Endometrial microvascular endothelial cells (primary cell): ENCODE data around the gene ZNF598. TPM values are rescaled to one million over a fixed set of nuclear protein-coding genes. Genes with fewer than 3 reads are reported as not detected.

ENCODE experiments used
- in situ Hi-C: cut with HindIII; loops from 2 replicates; pipeline ENCODE4 v1.10.0; 2017; ENCODE audit warnings: low sequenced_read_pairs, low pct_unique_long_range_greater_than_20kb; ENCODE audit errors: inconsistent ontology term
- total RNA-seq: library from RNA; depleted of rRNA; stranded (reverse); fragments of >200 nt; gene quantifications from one replicate; pipeline ENCODE4 v1.2.3, GENCODE V29; 2015; ENCODE audit errors: inconsistent ontology term

Gene ZNF598
- total RNA-seq, 1 donor from 2014 or later: 50.6 TPM

DNA sequence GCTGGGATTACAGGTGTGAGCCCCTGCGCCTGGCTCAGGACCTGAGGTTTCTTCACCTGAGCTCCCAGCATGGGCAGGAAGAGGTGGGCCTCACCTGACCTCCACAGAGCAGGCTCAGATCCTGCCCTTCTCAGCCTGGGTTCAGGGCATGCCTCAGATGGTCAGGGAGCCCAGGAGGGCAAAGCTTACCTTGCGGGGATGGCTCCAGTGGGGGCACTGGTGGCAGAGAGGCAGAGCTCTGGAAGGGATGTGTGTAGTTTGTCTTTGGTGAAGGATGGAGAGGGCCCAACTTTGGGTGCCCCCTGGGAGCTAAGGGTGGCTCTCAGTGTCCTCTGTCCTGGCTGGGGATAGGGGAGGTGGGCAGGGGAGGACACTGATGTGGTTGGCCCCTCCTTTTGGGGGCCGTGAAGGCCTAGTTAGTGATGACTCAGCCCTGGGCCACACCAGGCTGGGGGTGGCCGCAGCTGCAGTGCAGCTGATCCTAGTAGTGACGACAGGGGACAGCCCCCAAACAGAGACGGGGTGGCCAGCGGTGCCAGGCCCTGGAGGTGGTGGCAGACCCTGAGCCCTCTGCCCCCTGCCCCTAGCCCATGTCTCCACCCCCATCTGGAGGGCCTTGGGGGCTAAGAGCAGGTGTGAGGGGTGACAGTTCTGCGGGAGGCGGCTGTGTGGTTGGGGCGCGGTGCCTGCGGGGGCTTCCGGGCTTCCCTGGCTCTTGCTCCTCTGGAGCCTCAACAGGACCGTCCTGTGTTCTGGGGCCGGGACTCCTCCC, 22.9 kb upstream of the ZNF598 start:
- in situ Hi-C loops: loop anchor here (25.0 kb wide), 1 partner anchor 130 kb away; the partner anchor contains the start of gene TRAF7

DNA sequence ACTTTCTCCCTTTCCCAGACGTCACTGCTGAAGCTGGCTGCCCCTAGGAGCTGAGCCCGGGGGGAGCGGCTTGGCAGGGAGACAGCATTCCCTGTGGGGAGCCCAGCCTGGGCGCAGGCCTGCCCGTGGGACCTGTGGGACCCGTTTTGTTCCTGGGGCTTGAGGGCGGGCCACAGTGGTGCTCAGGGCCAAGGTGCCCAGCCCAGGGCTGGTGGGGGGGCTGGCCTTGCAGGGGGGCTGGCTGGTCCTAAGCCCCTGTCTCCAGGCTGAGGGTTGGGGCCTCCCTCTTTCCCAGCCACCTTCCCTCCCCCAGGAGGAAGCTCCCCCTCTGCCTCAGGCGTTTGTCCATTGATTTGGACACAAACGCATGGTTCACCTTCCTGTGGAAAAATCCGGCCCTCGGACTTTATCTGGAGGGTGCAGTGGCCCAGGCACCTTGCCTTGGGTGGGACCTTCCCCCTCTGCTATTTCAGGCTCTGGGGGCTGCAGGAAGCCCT, 21.5 kb upstream of the ZNF598 start:
- in situ Hi-C loops: loop anchor here (25.0 kb wide), 1 partner anchor 131 kb away; the partner anchor contains the start of gene TRAF7

DNA sequence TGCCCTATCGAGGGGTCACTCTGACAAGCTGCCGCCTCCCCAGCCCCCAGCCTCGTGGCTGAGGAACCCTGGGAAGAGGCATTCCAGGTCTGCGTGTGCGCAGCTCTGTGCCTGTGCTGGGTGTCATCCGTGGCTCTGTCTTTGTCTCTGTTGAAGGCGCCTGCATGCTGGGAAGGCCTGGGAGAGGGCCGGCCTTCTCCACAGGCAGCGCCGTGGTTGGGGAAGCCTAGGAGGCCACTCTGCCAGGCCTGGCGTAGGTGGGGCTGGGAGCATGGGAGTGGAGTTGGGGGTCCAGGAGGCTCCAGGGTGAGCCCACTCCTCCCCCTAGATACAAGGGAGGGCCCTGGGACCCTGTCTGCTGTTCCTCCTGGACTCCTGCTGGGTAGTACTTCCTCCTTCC, 20.4 kb upstream of the ZNF598 start:
- in situ Hi-C loops: loop anchor here (25.0 kb wide), 1 partner anchor 132 kb away; the partner anchor contains the start of gene TRAF7

DNA sequence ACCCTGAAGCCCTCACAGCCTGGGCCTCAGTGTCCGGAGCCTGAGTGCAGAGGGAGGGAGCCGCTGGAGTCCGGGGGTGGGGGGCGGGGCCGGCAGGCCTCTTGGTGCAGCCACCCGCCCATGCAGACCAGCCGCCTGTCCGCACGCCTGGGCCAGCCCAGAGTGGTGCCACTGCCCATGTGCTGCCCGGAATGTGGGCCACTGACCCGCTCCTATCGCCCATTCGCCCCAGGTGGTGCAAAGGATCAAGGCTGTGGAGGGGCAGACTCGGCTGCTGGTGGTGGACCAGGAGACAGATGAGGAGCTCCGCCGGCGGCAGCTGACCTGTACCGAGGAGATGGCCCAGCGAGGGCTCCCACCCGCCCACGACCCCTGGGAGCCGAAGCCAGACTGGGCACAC, 19.7 kb upstream of the ZNF598 start:
- in situ Hi-C loops: loop anchor here (25.0 kb wide), 1 partner anchor 133 kb away; the partner anchor contains the start of gene TRAF7

DNA sequence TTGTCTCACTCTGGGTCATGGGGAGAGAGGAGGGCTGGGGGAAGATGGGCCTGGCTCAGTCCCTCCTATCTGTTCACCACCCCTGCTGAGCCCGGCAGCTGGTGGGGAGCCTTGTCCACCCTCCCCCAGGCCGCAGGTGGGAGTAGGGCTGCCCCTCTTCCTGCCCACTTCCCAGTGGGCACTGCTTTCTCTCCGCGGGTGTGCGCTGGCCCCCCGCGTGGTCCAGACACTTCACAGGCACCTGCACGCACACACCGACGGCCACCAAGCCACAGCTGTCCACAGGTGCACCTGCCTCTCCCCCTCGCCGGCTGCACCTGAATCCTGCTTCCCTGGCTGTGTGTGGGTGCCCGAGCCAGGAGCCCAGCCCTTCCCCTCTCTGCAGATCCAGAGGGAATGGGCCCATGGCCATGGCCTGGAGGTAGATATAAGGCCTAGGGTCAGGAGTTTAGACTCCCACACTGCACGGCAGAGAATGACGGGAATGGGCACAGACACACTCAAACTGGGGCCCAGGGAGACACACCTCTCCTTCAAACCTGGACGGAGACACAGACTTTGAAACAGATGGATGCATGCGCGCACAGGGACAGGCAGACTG, 19.1 kb upstream of the ZNF598 start:
- in situ Hi-C loops: loop anchor here (25.0 kb wide), 1 partner anchor 134 kb away; the partner anchor contains the start of gene TRAF7

DNA sequence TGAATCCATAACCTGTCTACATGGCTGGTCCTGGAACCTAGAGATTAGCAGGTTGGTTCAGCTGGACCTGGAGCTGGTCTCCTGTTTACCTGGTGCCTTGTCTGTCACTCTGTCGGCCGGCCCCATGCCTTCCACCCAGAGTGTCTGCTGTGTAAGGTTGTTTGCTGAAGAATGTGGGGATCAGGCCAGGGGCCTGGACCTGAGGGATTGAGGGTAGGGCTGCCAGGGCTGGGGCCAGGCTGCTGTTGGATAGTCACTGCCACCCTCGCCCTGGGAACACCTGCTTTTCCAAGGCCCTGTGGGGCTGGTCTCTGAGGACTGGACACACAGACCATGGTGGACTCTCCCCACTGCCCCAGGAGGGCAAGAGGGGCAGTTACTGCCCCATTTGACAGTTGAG, 18.5 kb upstream of the ZNF598 start:
- in situ Hi-C loops: loop anchor here (25.0 kb wide), 1 partner anchor 134 kb away; the partner anchor contains the start of gene TRAF7

DNA sequence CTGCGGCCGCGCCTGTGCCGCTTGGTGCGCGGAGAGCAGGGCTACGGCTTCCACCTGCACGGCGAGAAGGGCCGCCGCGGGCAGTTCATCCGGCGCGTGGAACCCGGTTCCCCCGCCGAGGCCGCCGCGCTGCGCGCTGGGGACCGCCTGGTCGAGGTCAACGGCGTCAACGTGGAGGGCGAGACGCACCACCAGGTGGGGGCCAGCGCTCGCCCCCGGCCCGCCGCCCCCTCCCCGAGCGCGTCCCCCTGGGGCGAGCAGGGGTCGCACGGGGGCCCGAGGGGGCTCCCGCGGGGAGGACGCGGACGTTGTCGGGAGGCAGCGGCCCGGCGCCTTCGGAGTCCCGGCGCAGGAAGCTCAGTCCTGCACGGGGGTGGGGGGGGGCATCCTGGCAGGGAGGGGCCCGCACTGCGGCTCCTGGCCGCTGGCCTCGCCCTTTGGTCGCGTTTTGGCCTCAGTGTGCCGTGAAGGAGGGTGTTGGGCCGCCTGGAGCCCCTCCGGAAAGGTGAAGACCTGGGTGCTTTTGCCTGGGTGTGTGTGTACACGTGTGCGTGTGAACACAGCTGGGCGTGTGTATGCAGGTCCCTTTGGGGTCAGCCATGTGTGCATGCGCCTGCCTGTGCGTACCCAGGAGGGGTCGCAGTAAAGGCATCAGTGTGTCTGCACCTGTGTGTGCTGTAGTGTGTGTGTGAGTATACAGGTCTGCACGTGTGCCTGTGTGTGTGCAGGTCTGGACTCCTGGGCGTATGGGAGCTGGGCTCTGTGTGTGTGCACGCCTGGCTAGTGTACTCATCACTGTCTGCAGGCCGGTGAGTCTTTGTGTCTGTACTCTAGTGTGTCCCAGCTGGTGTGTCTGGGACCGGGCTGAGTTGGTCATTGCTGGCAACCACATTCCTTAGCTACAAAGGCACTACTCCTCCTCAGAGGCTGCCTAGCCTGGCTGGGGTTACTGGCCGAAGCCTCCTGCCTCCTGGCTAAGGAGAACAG, 17.7 kb upstream of the ZNF598 start:
- in situ Hi-C loops: loop anchor here (25.0 kb wide), 1 partner anchor 135 kb away; the partner anchor contains the start of gene TRAF7

DNA sequence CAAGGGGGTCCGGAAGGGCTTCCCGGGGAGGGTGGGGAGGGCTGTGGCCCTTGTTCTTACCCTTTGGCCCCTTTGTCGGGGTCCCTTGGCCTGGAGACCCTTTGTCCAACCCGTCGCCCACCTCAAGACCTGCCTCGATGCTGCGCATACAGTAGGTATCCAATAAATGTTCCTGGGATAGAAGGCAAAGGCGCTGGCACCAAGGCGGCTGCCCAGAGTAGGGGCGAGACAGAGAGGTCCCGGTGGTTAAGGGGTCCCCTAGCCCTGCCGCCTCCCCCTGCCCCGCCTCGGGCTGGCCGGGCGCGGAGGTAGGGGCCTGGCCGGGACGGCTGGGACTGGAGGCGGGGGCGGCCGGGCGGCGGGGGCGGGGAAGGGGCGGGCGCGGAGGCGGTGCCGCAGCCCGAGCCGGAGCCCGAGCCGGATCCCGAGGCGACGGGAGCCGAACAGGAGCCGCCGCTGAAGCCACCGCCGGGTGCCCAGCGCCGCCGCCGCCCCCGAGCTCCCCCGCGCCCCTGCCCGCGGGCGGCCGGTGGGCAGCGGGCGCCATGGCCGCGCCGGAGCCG, 16.9 kb upstream of the ZNF598 start, which contains the start of gene NHERF2:
TSS of gene NHERF2 (plus strand) at position 442 of the 563 bp plus-strand sequence. CDS start at position 546, 104 bp downstream.
- in situ Hi-C loops: loop anchor here (25.0 kb wide), 1 partner anchor 136 kb away; the partner anchor contains the start of gene TRAF7

DNA sequence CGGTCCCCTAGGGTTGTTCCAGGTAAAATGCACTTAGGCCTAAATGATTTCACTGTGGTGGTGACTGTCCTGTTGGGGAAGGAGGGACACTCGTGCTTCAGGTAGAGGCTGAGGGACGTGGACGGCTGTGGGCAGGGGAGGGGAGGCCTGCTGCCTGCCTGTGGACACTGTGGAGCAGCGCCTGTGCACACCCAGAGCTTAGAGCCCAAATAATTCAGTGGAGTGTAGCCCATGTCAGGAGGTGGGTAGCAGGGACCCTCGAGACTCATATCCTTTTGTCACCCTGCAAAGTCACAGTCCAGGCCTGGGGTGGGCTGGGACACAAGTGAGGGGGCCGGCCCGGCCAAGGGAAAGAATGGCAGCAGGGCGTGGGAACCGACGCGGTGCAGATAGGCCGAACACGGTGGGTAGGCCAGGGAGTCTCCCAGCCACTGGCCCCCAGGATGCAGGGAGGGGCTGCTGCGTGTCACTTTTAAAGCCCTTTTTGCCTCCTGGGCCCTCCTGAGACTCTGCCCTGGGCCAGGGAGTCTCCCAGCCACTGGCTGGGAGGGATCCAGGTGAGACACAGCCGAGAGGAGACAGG, 16.3 kb upstream of the ZNF598 start:
- in situ Hi-C loops: loop anchor here (25.0 kb wide), 1 partner anchor 136 kb away; the partner anchor contains the start of gene TRAF7

DNA sequence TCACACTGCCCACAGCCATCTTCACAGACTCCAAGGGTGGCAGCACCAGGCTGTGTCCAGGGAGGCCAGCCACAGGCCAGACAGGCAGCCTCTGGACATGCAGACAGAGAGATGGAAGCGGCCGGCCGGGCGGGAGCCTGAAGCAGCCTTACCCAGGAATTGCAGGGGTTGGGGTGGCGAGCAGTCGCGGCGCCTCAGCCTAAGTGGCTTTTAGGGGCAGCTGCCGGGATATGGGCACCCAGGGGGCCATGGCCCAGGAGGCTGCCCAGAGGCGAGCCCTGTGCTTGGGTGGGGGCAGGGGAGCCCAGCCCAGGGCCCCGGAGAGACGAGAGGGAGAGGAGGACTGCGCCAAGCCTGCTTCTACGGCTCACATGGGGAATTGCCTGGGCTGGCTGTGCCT, 15.6 kb upstream of the ZNF598 start:
- in situ Hi-C loops: loop anchor here (25.0 kb wide), 1 partner anchor 137 kb away; the partner anchor contains the start of gene TRAF7

DNA sequence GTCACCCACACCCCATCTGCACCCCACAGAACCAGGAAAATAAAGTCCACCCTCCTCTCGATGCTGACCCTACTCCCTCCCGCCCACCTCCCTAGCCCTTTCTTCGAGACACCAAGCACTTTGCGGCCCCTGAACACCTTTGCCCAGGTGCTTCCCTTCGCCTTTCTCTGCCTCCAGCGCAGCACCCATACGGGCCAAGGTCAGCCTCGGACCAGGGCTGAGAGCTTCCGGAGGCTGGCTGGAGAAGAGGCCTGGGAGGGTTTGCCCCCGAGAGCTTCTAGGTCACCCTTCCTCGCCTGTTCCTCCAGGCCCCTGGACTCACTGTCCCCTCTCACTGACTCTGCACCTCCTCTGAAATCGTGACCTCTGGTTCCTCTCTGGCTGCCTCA, 14.4 kb upstream of the ZNF598 start:
- in situ Hi-C loops: no loop called here

DNA sequence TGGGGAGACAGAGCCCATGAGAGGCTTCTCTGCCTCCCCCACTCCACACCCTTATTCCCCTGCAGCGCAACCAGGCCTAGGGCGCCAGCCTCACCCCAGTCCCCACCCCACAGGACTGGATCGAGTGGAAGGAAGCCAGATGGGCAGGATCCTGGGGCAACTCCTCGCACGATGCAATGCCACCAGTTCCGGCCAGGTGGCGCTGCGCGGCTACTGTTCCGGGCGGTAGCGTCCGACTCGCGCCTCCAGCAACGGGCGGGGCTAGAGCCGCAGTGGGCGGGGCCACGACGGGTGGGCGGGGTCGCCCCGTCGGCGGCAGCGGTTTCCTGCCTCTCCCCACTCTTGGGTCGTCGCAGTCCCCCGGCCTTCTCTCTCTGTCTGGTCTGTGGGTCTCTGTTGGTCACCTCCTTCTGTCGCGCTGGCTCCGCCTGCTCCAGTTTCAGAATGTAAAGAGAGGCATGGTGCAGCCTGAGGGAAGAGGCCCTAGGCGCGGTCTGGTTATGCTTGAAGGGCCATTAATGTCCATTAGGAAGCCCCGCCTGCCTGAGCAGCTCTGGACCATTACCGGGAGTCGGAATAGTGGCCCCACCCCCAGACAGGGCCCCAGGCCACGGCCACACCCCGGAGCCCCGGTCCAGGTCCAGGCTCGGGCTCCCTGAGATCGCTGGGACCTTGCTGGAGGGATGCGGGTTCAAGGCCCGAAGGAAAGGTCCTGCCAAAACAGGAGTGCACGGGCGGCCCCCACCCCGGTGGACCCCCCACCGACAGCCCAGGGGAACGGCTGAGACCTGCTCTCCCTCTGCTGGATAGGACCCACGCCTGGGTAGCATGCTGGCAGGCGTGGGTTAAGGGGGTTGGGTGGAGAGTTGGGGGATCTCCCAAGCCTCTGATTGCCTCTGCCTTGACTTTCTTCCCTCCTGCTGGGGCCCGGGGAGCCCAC, 13.7 kb upstream of the ZNF598 start:
- in situ Hi-C loops: no loop called here

DNA sequence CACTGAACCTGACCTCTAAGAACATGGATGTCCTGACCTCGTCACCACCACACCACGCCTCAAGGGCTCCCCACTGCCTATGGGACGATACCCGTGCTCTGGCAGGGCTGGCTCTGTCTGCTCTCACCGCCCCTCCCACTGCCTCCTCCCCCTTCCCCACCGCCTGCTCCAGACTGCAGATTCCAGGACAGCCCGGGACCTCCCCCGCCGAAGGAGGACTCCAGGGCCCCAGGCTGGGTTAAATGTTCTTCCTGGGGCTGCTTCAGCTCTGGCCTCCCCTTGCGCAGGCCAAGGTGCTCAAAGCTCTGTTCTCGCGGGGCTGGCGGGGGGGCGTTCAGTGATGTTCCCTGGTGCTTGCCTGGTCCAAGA, 13.1 kb upstream of the ZNF598 start:
- in situ Hi-C loops: no loop called here

DNA sequence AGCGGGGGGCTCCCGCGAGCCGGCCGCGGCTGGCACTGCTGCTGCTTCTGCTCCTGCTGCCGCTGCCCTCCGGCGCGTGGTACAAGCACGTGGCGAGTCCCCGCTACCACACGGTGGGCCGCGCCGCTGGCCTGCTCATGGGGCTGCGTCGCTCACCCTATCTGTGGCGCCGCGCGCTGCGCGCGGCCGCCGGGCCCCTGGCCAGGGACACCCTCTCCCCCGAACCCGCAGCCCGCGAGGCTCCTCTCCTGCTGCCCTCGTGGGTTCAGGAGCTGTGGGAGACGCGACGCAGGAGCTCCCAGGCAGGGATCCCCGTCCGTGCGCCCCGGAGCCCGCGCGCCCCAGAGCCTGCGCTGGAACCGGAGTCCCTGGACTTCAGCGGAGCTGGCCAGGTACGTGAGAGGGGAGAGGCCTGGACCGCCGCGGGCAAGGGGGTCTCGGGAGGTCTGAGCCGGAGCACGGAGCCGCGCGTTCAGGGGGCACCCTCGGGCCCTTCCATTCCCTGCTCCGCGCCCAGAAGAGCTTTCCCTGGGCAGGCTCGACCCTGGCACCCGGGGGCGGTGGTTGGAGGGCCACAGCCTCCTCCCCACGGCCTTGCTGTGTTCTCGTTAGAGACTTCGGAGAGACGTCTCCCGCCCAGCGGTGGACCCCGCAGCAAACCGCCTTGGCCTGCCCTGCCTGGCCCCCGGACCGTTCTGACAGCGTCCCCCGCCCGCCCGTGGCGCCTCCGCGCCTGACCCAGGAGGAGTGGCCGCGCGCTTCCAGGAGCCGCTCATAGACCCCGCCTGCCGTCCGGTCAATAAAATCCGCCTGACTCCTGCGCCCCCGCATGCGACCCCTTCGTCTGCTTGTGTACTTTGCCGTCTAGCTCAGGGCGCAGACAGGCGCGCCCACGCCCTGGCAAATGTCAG, 10.6 kb upstream of the ZNF598 start:
- in situ Hi-C loops: no loop called here

DNA sequence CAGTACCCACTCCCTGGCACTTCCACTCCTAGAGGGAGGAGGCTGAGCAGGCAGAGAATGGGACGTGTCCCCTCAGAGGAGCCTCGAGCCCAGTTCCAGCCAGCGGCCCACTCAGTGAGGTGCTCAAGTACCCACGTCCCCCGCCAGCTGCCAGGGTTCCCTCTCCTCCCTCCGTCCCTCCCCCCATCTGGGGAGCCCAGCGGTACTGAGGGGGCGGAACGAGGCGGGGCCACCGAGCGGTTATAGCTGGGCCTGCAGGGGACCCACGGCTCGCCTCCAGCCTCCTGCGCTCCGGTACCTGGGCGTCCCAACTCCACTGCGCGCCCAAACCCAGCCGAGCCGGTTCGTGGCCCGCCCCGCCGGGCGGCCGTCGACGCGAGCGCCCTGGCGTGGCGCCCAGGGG, 9.9 kb upstream of the ZNF598 start, which contains the start of gene NPW:
TSS of gene NPW (plus strand) at position 268 of the 403 bp plus-strand sequence.
- in situ Hi-C loops: no loop called here

DNA sequence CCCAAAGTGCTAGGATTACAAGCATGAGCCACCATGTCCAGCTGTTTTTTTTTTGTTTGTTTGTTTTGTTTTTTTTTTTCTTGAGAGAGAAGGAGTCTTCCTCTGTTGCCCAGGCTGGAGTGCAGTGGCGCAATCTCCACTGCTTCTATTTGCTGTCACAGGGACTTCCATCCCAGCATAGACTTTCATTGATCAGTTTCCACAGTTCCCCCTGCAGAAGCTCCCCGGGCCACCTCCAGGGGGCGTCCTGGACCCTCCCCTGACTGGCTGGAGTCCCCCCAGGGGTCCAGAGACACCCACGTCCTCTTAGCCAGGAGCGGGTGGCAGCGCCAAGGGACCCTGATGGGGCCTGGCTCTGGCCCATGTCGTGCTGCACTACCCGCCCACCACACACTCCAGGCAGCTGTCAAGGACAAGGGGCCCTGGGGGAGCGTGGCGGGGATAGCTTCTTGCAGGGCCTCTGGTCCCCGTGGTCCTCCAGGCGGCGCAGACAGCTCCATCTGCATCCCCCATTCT, 6.8 kb upstream of the ZNF598 start:
- in situ Hi-C loops: no loop called here
